ENCODE measurements around the gene GPR89A.

DNA sequence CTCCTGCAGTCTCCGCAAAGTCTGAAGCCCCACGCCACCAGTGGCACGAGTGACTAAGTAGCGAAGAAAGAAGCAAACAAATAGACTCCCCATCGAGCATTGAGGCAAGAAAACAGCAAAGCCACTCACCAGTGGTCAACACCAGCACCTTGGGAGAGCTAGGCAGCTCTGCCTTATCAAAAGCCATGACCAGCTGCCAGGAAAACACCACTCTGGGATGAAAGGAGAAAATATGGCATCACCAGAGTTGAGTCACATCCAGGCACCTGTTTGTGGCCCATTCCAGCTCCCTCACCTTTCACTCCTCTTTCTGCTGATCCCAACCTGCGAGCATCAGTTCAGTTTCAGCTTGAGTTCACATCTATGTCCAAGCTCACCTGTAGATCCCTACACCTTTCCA, 82.1 kb downstream of the GPR89A start:
- no peak for TF ChIP-seq POLR2A (IDR thresholded peaks at IDR 0.05)
- TF ChIP-seq, protein P1, sequence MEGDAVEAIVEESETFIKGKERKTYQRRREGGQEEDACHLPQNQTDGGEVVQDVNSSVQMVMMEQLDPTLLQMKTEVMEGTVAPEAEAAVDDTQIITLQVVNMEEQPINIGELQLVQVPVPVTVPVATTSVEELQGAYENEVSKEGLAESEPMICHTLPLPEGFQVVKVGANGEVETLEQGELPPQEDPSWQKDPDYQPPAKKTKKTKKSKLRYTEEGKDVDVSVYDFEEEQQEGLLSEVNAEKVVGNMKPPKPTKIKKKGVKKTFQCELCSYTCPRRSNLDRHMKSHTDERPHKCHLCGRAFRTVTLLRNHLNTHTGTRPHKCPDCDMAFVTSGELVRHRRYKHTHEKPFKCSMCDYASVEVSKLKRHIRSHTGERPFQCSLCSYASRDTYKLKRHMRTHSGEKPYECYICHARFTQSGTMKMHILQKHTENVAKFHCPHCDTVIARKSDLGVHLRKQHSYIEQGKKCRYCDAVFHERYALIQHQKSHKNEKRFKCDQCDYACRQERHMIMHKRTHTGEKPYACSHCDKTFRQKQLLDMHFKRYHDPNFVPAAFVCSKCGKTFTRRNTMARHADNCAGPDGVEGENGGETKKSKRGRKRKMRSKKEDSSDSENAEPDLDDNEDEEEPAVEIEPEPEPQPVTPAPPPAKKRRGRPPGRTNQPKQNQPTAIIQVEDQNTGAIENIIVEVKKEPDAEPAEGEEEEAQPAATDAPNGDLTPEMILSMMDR (IDR thresholded peaks at IDR 0.05), result no peak

Data from body of pancreas (tissue), 4 donors.